H1 (cell line): ENCODE measurements around the gene MRPL42.

Experiments used
- CREB1 ChIP-seq: IDR thresholded peaks from 2 replicates; pipeline ENCODE4 v1.6.1; 2012; ENCODE audit warnings: inconsistent platforms
- CTCF ChIP-seq, 3 experiments: IDR thresholded peaks; 1 replicate in 2 of 3; 2 replicates in 1 of 3; pipeline versions ENCODE4 v1.5.1 to v1.6.1; 2011; ENCODE audit warnings: low read length in 3 of 3, mild to moderate bottlenecking in 3 of 3, inconsistent platforms in 2 of 3, low read depth in 1 of 3, moderate library complexity in 1 of 3; ENCODE audit not compliant: insufficient read depth in 1 of 3; ENCODE audit errors: control extremely low read depth in 1 of 3
- EP300 ChIP-seq, 2 experiments: IDR thresholded peaks; 1 replicate in 1 of 2; 2 replicates in 1 of 2; pipeline ENCODE4 v1.6.1; 2011 to 2012; ENCODE audit warnings: low read depth in 2 of 2, low read length in 2 of 2, mild to moderate bottlenecking in 2 of 2, borderline replicate concordance in 1 of 2, inconsistent platforms in 1 of 2, moderate library complexity in 1 of 2
- EZH2 ChIP-seq: fragments of 200-600 bp; sonication (generic); IDR thresholded peaks from 2 replicates; pipeline ENCODE4 v1.7.1; 2012; ENCODE audit warnings: low read depth, mild to moderate bottlenecking, moderate library complexity, low read length, inconsistent platforms; ENCODE audit not compliant: severe bottlenecking
- HDAC2 ChIP-seq, 2 experiments: fragments of 300-600 bp in 1 of 2; sonication (generic) in 1 of 2; IDR thresholded peaks; 2 replicates each; pipeline ENCODE4 v1.6.1; 2011 to 2012; ENCODE audit warnings: low read depth in 2 of 2, low read length in 2 of 2, mild to moderate bottlenecking in 2 of 2, moderate library complexity in 2 of 2, borderline replicate concordance in 1 of 2, inconsistent platforms in 1 of 2
- HDAC6 ChIP-seq: IDR thresholded peaks from one replicate; pipeline ENCODE4 v1.7.1; 2012; ENCODE audit warnings: low read depth, mild to moderate bottlenecking, inconsistent platforms, low read length, moderate library complexity
- MAFK ChIP-seq: IDR thresholded peaks from 2 replicates; pipeline ENCODE4 v1.6.1; 2012; ENCODE audit warnings: low read depth, mild to moderate bottlenecking, improper control_type of control experiment, low read length
- POLR2AphosphoS5 ChIP-seq: IDR thresholded peaks from 2 replicates; pipeline ENCODE4 v1.6.1; 2011; ENCODE audit warnings: low read depth, low read length
- RXRA ChIP-seq: IDR thresholded peaks from 2 replicates; pipeline ENCODE4 v1.6.1; 2011; ENCODE audit warnings: low read depth, mild to moderate bottlenecking, low read length, moderate library complexity; ENCODE audit not compliant: insufficient read depth
- SRF ChIP-seq: IDR thresholded peaks from 2 replicates; pipeline ENCODE4 v1.6.1; 2011; ENCODE audit warnings: mild to moderate bottlenecking, low read depth, low read length, moderate library complexity
- ZNF274 ChIP-seq: IDR thresholded peaks from 2 replicates; pipeline ENCODE4 v1.7.0; 2012; ENCODE audit warnings: low read length, borderline replicate concordance; ENCODE audit errors: extremely low read depth

GRCh38 chr12:93456077-93456476 is 11.2 kb upstream of the MRPL42 start:
- TF ChIP-seq EP300 (IDR thresholded peaks at IDR 0.05; ENCODE audit: borderline replicate concordance in 1 of 2, low read depth in 2 of 2, low read length in 2 of 2) (no peak), HDAC2 (IDR thresholded peaks at IDR 0.05; ENCODE audit: borderline replicate concordance in 1 of 2, low read depth in 2 of 2, low read length in 2 of 2) (no peak), HDAC6 (no peak), CREB1 (no peak), CTCF (IDR thresholded peaks at IDR 0.05; ENCODE audit: control extremely low read depth in 1 of 3, insufficient read depth in 1 of 3, low read depth in 1 of 3, low read length in 3 of 3) (no peak), EZH2 (no peak), RXRA (no peak), MAFK (no peak), POLR2AphosphoS5 (no peak), ZNF274 (no peak), SRF (no peak)
